Liver (tissue), 3 donors: Measurements from ENCODE around the gene PLLP.

Experiments used
- ATF3 ChIP-seq: IDR thresholded peaks from 2 replicates; pipeline ENCODE4 v1.6.1; 2016; ENCODE audit warnings: antibody characterized with exemption
- FOXA1 ChIP-seq: IDR thresholded peaks from 2 replicates; pipeline ENCODE4 v1.6.1; 2016; ENCODE audit warnings: antibody characterized with exemption
- GABPA ChIP-seq, 2 donors: IDR thresholded peaks in 1 of 2; conservative IDR thresholded peaks in 1 of 2; 2 replicates each; pipeline ENCODE4 v1.6.1; 2016; ENCODE audit warnings: antibody characterized with exemption in 2 of 2, mild to moderate bottlenecking in 1 of 2, moderate library complexity in 1 of 2
- JUND ChIP-seq, 2 donors: IDR thresholded peaks; 2 replicates each; pipeline ENCODE4 v1.6.1; 2016; ENCODE audit warnings: antibody characterized with exemption in 2 of 2
- MAX ChIP-seq: IDR thresholded peaks from 2 replicates; pipeline ENCODE4 v1.6.1; 2016; ENCODE audit warnings: antibody characterized with exemption
- RAD21 ChIP-seq, 2 donors: IDR thresholded peaks; 2 replicates each; pipeline ENCODE4 v1.6.1; 2016; ENCODE audit warnings: antibody characterized with exemption in 2 of 2, mild to moderate bottlenecking in 2 of 2
- REST ChIP-seq: IDR thresholded peaks from 2 replicates; pipeline ENCODE4 v1.6.1; 2016; ENCODE audit warnings: antibody characterized with exemption, mild to moderate bottlenecking
- RXRA ChIP-seq, 2 donors: IDR thresholded peaks; 2 replicates each; pipeline ENCODE4 v1.6.1; 2017 to 2018; ENCODE audit warnings: antibody characterized with exemption in 2 of 2, mild to moderate bottlenecking in 1 of 2
- SP1 ChIP-seq: IDR thresholded peaks from 2 replicates; pipeline ENCODE4 v1.6.1; 2018; ENCODE audit warnings: antibody characterized with exemption, mild to moderate bottlenecking
- TAF1 ChIP-seq: conservative IDR thresholded peaks from 2 replicates; pipeline ENCODE4 v1.6.1; 2016; ENCODE audit warnings: antibody characterized with exemption, mild to moderate bottlenecking
- YY1 ChIP-seq: IDR thresholded peaks from 2 replicates; pipeline ENCODE4 v1.6.1; 2016; ENCODE audit warnings: antibody characterized with exemption, mild to moderate bottlenecking
- TF ChIP-seq, protein P1 (sequence below): fragments of 150-350 bp; IDR thresholded peaks from 2 replicates; pipeline ENCODE4 v1.5.1; 2017; ENCODE audit warnings: improper control_type of control experiment, low read depth, low read length; ENCODE audit not compliant: missing input control
- donor health status: healthy.
- donor health status: healthy.

GRCh38 chr16:57264381-57264780 is 20.1 kb downstream of the PLLP start:
- TF ChIP-seq FOXA1 = no peak
- TF ChIP-seq, protein P1, sequence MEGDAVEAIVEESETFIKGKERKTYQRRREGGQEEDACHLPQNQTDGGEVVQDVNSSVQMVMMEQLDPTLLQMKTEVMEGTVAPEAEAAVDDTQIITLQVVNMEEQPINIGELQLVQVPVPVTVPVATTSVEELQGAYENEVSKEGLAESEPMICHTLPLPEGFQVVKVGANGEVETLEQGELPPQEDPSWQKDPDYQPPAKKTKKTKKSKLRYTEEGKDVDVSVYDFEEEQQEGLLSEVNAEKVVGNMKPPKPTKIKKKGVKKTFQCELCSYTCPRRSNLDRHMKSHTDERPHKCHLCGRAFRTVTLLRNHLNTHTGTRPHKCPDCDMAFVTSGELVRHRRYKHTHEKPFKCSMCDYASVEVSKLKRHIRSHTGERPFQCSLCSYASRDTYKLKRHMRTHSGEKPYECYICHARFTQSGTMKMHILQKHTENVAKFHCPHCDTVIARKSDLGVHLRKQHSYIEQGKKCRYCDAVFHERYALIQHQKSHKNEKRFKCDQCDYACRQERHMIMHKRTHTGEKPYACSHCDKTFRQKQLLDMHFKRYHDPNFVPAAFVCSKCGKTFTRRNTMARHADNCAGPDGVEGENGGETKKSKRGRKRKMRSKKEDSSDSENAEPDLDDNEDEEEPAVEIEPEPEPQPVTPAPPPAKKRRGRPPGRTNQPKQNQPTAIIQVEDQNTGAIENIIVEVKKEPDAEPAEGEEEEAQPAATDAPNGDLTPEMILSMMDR = no peak
- no peak for TF ChIP-seq TAF1
- TF ChIP-seq ATF3 = no peak
- no peak for TF ChIP-seq MAX
- TF ChIP-seq REST = no peak
- no peak for TF ChIP-seq GABPA (IDR thresholded peaks at IDR 0.05 in 1 of 2, conservative IDR thresholded peaks at IDR 0.05 in 1 of 2)
- TF ChIP-seq RAD21 (IDR thresholded peaks at IDR 0.05) = no peak
- no peak for TF ChIP-seq YY1
- no peak for TF ChIP-seq RXRA (IDR thresholded peaks at IDR 0.05)
- TF ChIP-seq SP1 = no peak
- TF ChIP-seq JUND (IDR thresholded peaks at IDR 0.05) = no peak
